B cell (primary cell): ENCODE measurements around the gene MICALL1. TPM values are rescaled to one million over a fixed set of nuclear protein-coding genes. Genes with fewer than 3 reads are reported as not detected.

ENCODE experiments used
- ATAC-seq: fragments of 200-7000 bp; cut with Tn5 transposase; one replicate; pipeline ENCODE4 v1.10.0; 2021; ENCODE audit warnings: low read depth, mild to moderate bottlenecking, moderate number of reproducible peaks, moderate library complexity
- CTCF ChIA-PET: fragments of 350-600 bp; sonication (Branson Sonifier 250); formaldehyde crosslinking; loops from one replicate; lab custom pipeline; 2021; ENCODE audit warnings: antibody characterized with exemption, inconsistent platforms; lab: Charles Lee
- POLR2A ChIA-PET: fragments of 350-600 bp; sonication (Branson Sonifier 250); formaldehyde crosslinking; loops from one replicate; lab custom pipeline; 2021; ENCODE audit warnings: antibody characterized with exemption; lab: Charles Lee
- DNase-seq: peaks from one replicate; pipeline ENCODE4 v3.0.0; 2013
- H2AFZ ChIP-seq: 2 replicates; pipeline ENCODE4 v1.6.1; 2012; ENCODE audit warnings: mild to moderate bottlenecking, low read depth, low read length; ENCODE audit not compliant: insufficient read depth, poor library complexity, severe bottlenecking
- H3K27ac ChIP-seq, 2 donors: 1 replicate in 1 of 2; 2 replicates in 1 of 2; pipeline ENCODE4 v1.5.1; 2012 to 2013; ENCODE audit warnings: low read length in 2 of 2, mild to moderate bottlenecking in 2 of 2, moderate library complexity in 1 of 2
- H3K27me3 ChIP-seq, 4 experiments: fragments of 200-600 bp in 1 of 4; sonication (generic) in 1 of 4; replicated peaks in 1 of 4; 1 replicate in 2 of 4; 2 replicates in 2 of 4; pipeline versions ENCODE4 v1.6.1 to v1.7.0; 2013 to 2016; ENCODE audit warnings: low read length in 3 of 4, mild to moderate bottlenecking in 2 of 4, mixed read lengths in 1 of 4, moderate library complexity in 1 of 4; ENCODE audit not compliant: insufficient read depth in 4 of 4, control insufficient read depth in 3 of 4; ENCODE audit errors: control extremely low read depth in 1 of 4
- H3K36me3 ChIP-seq, 2 experiments: replicated peaks in 1 of 2; 1 replicate in 1 of 2; 2 replicates in 1 of 2; pipeline versions ENCODE4 v1.6.1 to v1.7.1; 2013; ENCODE audit warnings: low read length in 1 of 2; ENCODE audit not compliant: insufficient read depth in 2 of 2, control insufficient read depth in 1 of 2; ENCODE audit errors: control extremely low read depth in 1 of 2, extremely low read depth in 1 of 2
- H3K4me1 ChIP-seq, 2 donors: fragments of 200-600 bp in 1 of 2; sonication (generic) in 1 of 2; 1 replicate in 1 of 2; 2 replicates in 1 of 2; pipeline versions ENCODE4 v1.5.1 to v1.6.1; 2013 to 2017; ENCODE audit warnings: low read length in 2 of 2; ENCODE audit not compliant: control insufficient read depth in 2 of 2, insufficient read depth in 2 of 2
- H3K4me2 ChIP-seq: replicated peaks from 2 replicates; pipeline ENCODE3; 2012; ENCODE audit warnings: mild to moderate bottlenecking, low read depth, low read length; ENCODE audit not compliant: poor library complexity, severe bottlenecking
- H3K4me3 ChIP-seq, 5 experiments: fragments of 200-600 bp in 1 of 5; sonication (generic) in 1 of 5; 1 replicate in 3 of 5; 2 replicates in 2 of 5; pipeline versions ENCODE4 v1.5.1 to v1.7.0; 2011 to 2016; ENCODE audit warnings: low read length in 4 of 5, mild to moderate bottlenecking in 4 of 5, low read depth in 2 of 5, control low read depth in 1 of 5, moderate library complexity in 1 of 5; ENCODE audit not compliant: insufficient read depth in 1 of 5; ENCODE audit errors: control extremely low read depth in 1 of 5, extremely low read depth in 1 of 5
- H3K79me2 ChIP-seq: fragments of 200-600 bp; sonication (generic); one replicate; pipeline ENCODE4 v1.6.0; 2016; ENCODE audit warnings: low read length; ENCODE audit not compliant: control insufficient read depth, insufficient read depth
- H3K9ac ChIP-seq: fragments of 200-600 bp; sonication (generic); 2 replicates; pipeline ENCODE4 v1.6.1; 2017; ENCODE audit warnings: mild to moderate bottlenecking, low read length, moderate library complexity
- H3K9me3 ChIP-seq, 3 donors: one replicate each; pipeline versions ENCODE4 v1.6.1 to v1.7.1; 2013; ENCODE audit warnings: low read length in 2 of 3; ENCODE audit not compliant: control insufficient read depth in 2 of 3, insufficient read depth in 1 of 3; ENCODE audit errors: control extremely low read depth in 1 of 3
- H4K20me1 ChIP-seq: 2 replicates; pipeline ENCODE4 v1.6.0; 2012; ENCODE audit warnings: mild to moderate bottlenecking, low read length; ENCODE audit not compliant: insufficient read depth, control insufficient read depth, poor library complexity, severe bottlenecking
- H3K27ac Mint-ChIP-seq: one replicate; pipeline ENCODE4 v1.8.0; 2021; ENCODE audit warnings: mixed read lengths
- H3K27me3 Mint-ChIP-seq: one replicate; pipeline ENCODE4 v1.8.0; 2021; ENCODE audit warnings: mixed read lengths
- H3K4me1 Mint-ChIP-seq: one replicate; pipeline ENCODE4 v1.8.0; 2021; ENCODE audit warnings: mixed read lengths
- H3K4me3 Mint-ChIP-seq: one replicate; pipeline ENCODE4 v1.8.0; 2021; ENCODE audit warnings: mixed read lengths
- H3K9me3 Mint-ChIP-seq: one replicate; pipeline ENCODE4 v1.8.0; 2022; ENCODE audit warnings: mixed read lengths; ENCODE audit not compliant: insufficient read depth
- EZH2 ChIP-seq: IDR thresholded peaks from 2 replicates; pipeline ENCODE4 v1.6.1; 2012; ENCODE audit warnings: borderline replicate concordance, low read depth, mild to moderate bottlenecking, moderate library complexity, low read length; ENCODE audit not compliant: insufficient read depth, poor library complexity, severe bottlenecking
- WGBS: methylation state at CpG from one replicate; pipeline ENCODE4 v1.1.5; 2013; ENCODE audit warnings: missing lambda C conversion rate; ENCODE audit not compliant: insufficient coverage; 5-methylcytosine and 5-hydroxymethylcytosine counted together
- intact Hi-C: fragments of 100-400 bp; cut with micrococcal nuclease; formaldehyde crosslinking; loops from one replicate; pipeline ENCODE4 v1.10.0; 2022
- polyA plus RNA-seq: library from polyadenylated mRNA; depleted of rRNA; stranded (reverse); fragments of >200 nt; gene quantifications from 2 replicates; pipeline ENCODE4 v1.2.3, GENCODE V29; 2012
- total RNA-seq, 2 donors: library from RNA; stranded (reverse); fragments of 120-200 nt in 1 of 2; gene quantifications; 1 replicate in 1 of 2; 2 replicates in 1 of 2; pipeline versions ENCODE4 v1.2.3 to v1.2.4, GENCODE V29; 2013 to 2022
- TF ChIP-seq, protein P1 (sequence below): fragments of 200-600 bp; IDR thresholded peaks from one replicate; pipeline ENCODE4 v1.8.0; 2022; ENCODE audit warnings: antibody characterized with exemption, mild to moderate bottlenecking

Gene MICALL1
- total and polyA plus RNA-seq, 2 donors (not counting 1 experiment from before 2014, with no cell fraction given) = 21.0 to 34.9 TPM

GRCh38 chr22:37930952-37931440 lies 24.9 kb downstream of the MICALL1 start:
- H3K9me3 ChIP-seq = no peaks in the 10 kb centered on the region
- peaks cover 0 to 48% of the 10 kb centered on the region in 2 experiments for H3K36me3 ChIP-seq
- Mint-ChIP-seq H3K9me3 (no peaks in the 10 kb centered on the region), H3K27me3 (no peaks in the 10 kb centered on the region), H3K4me3 (no peak overlapping the region), H3K4me1 (peaks cover 19% of the 10 kb centered on the region), H3K27ac (no peak overlapping the region)
- H3K4me2 ChIP-seq = no peak overlapping the region
- ChIA-PET CTCF (interaction anchor here (0.7 to 4.7 kb wide), 6 partner anchors 8 to 68 kb away, joined by 3 to 28 read pairs (median 3); partner anchors contain the start of gene MICALL1), POLR2A (interaction anchor here (0.7 kb wide), 1 partner anchor 24 kb away, joined by 4 read pairs; no protein-coding TSS in a partner anchor)
- H3K4me1 ChIP-seq = peaks cover 3 to 12% of the 10 kb centered on the region in 2 donors
- H3K79me2 ChIP-seq = peaks cover 3% of the 10 kb centered on the region
- H4K20me1 ChIP-seq = peaks cover 11% of the 10 kb centered on the region
- no peak for DNase-seq
- no peak overlapping the region for H3K27ac ChIP-seq
- H2AFZ ChIP-seq = no peak overlapping the region
- no peak overlapping the region for H3K9ac ChIP-seq
- ATAC-seq = no peak
- intact Hi-C loops = loop anchor here (5.0 kb wide), 1 partner anchor 34 kb away; no protein-coding TSS in a partner anchor
- no peak overlapping the region for H3K4me3 ChIP-seq
- WGBS = 67% methylated on average over 2 of the region's 2 CpGs
- H3K27me3 ChIP-seq = no peaks in the 10 kb centered on the region
- TF ChIP-seq EZH2 = no peak
- TF ChIP-seq, protein P1, sequence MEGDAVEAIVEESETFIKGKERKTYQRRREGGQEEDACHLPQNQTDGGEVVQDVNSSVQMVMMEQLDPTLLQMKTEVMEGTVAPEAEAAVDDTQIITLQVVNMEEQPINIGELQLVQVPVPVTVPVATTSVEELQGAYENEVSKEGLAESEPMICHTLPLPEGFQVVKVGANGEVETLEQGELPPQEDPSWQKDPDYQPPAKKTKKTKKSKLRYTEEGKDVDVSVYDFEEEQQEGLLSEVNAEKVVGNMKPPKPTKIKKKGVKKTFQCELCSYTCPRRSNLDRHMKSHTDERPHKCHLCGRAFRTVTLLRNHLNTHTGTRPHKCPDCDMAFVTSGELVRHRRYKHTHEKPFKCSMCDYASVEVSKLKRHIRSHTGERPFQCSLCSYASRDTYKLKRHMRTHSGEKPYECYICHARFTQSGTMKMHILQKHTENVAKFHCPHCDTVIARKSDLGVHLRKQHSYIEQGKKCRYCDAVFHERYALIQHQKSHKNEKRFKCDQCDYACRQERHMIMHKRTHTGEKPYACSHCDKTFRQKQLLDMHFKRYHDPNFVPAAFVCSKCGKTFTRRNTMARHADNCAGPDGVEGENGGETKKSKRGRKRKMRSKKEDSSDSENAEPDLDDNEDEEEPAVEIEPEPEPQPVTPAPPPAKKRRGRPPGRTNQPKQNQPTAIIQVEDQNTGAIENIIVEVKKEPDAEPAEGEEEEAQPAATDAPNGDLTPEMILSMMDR = no peak

- Histone ChIP-seq H4K20me1 (peaks cover 11% of the 10 kb centered on the region), H3K27me3 (no peaks in the 10 kb centered on the region), H3K9ac (no peak overlapping the region), H3K9me3 (no peaks in the 10 kb centered on the region), H3K4me2 (no peak overlapping the region), H2AFZ (no peak overlapping the region), H3K4me1 (peaks cover 3 to 12% of the 10 kb centered on the region in 2 donors), H3K36me3 (peaks cover 0 to 41% of the 10 kb centered on the region in 2 experiments), H3K4me3 (no peak overlapping the region), H3K79me2 (peaks cover 3% of the 10 kb centered on the region), H3K27ac (no peak overlapping the region)
- H3K27ac Mint-ChIP-seq = peak overlapping the region; percentile 29
- H3K4me1 Mint-ChIP-seq = peaks cover 19% of the 10 kb centered on the region
- ChIA-PET CTCF (interaction anchor here (0.9 to 4.7 kb wide), 5 partner anchors 26 to 114 kb away, joined by 3 to 28 read pairs (median 8); partner anchors contain the start of gene MICALL1), POLR2A (interaction anchor here (0.6 kb wide), 2 partner anchors 12 to 278 kb away, joined by 7 to 9 read pairs; no protein-coding TSS in a partner anchor)
- no peaks in the 10 kb centered on the region for H3K27me3 Mint-ChIP-seq
- no peak overlapping the region for H3K4me3 Mint-ChIP-seq
- WGBS = 45% methylated on average over 5 of the region's 6 CpGs
- ATAC-seq (no peak), DNase-seq (no peak)
- intact Hi-C loops = loop anchor here (5.0 kb wide), 1 partner anchor 35 kb away; no protein-coding TSS in a partner anchor
- H3K9me3 Mint-ChIP-seq = no peaks in the 10 kb centered on the region
- TF ChIP-seq EZH2 = no peak
- TF ChIP-seq, protein P1 = no peak
These were observed 25.8 kb downstream of the MICALL1 start for GRCh38 chr22:37931893-37932389.
